Keratinocyte (primary cell): ENCODE results near the gene ZNF362.

Experiments
- CTCF ChIP-seq, 3 experiments: IDR thresholded peaks in 1 of 3; conservative IDR thresholded peaks in 1 of 3; optimal IDR thresholded peaks in 1 of 3; 2 replicates in 2 of 3; 3 replicates in 1 of 3; pipeline versions ENCODE3 to v1.5.1; 2011; ENCODE audit warnings: low read length in 3 of 3, mild to moderate bottlenecking in 3 of 3, moderate library complexity in 2 of 3, control low read depth in 1 of 3, inconsistent platforms in 1 of 3; ENCODE audit not compliant: insufficient read depth in 2 of 3; ENCODE audit errors: extremely low read depth in 1 of 3
- EZH2 ChIP-seq: IDR thresholded peaks from one replicate; pipeline ENCODE4 v1.6.1; 2012; ENCODE audit warnings: inconsistent platforms, mild to moderate bottlenecking, low read length, moderate library complexity

GRCh38 chr1:33261344-33261743 lies 5.1 kb downstream of the ZNF362 start:
- TF ChIP-seq CTCF (optimal IDR thresholded peaks at IDR 0.05 in 1 of 3, IDR thresholded peaks at IDR 0.05 in 1 of 3, conservative IDR thresholded peaks at IDR 0.05 in 1 of 3; ENCODE audit: extremely low read depth in 1 of 3, insufficient read depth in 2 of 3, low read length in 3 of 3) (no peak), EZH2 (no peak)
